GM12872 (cell line): Measurements from ENCODE around the gene WDR18.

ENCODE experiments used
- TF ChIP-seq, protein P1 (sequence below): IDR thresholded peaks from 3 replicates; pipeline ENCODE4 v1.5.1; 2011; ENCODE audit warnings: low read depth, mild to moderate bottlenecking, low read length, moderate library complexity; ENCODE audit not compliant: insufficient read depth

The WDR18 gene, protein sequence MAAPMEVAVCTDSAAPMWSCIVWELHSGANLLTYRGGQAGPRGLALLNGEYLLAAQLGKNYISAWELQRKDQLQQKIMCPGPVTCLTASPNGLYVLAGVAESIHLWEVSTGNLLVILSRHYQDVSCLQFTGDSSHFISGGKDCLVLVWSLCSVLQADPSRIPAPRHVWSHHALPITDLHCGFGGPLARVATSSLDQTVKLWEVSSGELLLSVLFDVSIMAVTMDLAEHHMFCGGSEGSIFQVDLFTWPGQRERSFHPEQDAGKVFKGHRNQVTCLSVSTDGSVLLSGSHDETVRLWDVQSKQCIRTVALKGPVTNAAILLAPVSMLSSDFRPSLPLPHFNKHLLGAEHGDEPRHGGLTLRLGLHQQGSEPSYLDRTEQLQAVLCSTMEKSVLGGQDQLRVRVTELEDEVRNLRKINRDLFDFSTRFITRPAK

DNA sequence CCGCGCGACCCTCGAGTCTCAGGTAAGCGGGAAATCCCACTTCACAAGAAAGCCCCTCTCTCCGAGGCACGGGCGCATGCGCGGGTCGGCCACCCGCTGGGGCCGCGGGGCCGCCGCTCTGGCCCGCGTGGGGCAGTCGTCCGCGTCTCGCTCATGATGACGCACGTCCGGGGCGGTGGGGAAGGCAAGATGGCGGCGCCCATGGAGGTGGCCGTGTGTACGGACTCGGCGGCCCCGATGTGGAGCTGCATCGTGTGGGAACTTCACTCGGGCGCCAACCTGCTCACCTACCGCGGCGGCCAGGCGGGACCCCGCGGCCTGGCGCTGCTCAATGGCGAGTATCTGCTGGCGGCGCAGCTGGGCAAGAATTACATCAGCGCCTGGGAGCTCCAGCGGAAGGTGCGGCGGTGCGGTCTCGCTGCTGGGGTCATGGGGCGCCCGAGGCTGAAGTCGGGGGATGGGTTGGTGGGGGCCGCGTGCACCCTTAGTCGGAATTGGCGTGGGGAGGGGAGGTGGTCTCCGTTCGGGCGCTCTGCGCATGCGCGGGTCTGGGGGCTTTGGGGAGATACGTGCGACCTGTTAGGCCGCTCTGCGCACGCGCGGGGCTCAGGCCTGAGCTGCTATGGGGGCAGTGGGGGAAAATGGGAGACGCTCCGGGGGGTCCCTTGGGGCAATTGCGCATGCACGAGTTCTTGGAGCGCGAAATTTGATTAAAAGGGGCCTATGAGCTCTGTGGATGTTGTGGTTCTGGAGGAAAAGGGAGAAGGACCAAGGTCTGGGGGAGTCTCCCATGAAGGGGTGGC lies at the start of gene WDR18:
TSS of gene WDR18 (plus strand) at position 181 of the 803 bp plus-strand sequence. CDS start at position 190, 9 bp downstream.
- TF ChIP-seq, protein P1, sequence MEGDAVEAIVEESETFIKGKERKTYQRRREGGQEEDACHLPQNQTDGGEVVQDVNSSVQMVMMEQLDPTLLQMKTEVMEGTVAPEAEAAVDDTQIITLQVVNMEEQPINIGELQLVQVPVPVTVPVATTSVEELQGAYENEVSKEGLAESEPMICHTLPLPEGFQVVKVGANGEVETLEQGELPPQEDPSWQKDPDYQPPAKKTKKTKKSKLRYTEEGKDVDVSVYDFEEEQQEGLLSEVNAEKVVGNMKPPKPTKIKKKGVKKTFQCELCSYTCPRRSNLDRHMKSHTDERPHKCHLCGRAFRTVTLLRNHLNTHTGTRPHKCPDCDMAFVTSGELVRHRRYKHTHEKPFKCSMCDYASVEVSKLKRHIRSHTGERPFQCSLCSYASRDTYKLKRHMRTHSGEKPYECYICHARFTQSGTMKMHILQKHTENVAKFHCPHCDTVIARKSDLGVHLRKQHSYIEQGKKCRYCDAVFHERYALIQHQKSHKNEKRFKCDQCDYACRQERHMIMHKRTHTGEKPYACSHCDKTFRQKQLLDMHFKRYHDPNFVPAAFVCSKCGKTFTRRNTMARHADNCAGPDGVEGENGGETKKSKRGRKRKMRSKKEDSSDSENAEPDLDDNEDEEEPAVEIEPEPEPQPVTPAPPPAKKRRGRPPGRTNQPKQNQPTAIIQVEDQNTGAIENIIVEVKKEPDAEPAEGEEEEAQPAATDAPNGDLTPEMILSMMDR = no peak

DNA sequence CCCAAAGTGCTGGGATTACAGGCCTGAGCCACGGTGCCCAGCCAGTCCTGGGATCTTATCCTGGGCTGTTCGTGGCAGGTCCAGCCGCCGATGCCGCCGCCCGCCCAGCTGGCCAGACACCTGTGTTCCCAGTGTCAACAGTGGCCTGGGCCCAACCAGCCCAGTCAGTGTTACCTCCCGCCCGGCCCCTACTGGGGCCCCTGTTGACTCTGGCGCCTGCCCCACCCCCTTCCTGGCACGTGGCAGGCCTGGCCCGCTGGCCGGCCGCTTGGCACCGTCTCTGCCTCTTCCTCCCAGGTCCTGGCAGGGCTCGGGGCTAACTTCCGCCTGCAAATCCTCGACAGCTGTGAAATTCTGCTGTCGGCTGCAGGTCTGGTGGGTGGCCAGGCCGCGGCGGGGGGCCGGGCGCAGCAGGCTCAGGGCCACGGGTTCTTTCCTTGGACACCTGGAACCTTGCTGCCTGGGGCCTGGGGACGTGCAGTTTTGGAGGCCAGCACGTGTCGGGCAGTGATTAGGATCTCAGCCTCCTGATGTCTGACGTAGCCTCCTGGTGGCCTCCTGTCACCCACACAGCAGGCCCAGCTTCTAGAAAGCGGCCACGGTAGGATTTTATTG lies 49.2 kb upstream of the WDR18 start:
- TF ChIP-seq, protein P1 = no peak

DNA sequence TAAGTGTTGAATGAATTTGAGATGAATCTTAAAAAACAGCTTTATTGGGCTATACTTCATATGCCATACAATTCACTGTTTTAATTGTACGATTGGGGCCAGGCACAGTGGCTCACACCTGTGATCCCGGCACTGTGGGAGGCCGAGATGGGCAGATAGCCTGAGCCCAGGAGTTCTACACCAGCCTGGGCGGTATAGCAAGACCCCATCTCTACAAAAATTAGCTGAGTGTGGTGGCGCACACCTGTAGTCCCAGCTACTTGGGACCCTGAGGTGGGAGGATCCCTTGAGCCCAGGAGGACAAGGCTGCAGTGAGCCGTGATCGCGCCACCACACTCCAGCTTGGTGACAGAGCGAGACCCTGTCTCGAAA lies 48.0 kb upstream of the WDR18 start:
- TF ChIP-seq, protein P1 = no peak

GRCh38 chr19:937259-937694 lies 46.9 kb upstream of the WDR18 start:
- TF ChIP-seq, protein P1 = no peak

DNA sequence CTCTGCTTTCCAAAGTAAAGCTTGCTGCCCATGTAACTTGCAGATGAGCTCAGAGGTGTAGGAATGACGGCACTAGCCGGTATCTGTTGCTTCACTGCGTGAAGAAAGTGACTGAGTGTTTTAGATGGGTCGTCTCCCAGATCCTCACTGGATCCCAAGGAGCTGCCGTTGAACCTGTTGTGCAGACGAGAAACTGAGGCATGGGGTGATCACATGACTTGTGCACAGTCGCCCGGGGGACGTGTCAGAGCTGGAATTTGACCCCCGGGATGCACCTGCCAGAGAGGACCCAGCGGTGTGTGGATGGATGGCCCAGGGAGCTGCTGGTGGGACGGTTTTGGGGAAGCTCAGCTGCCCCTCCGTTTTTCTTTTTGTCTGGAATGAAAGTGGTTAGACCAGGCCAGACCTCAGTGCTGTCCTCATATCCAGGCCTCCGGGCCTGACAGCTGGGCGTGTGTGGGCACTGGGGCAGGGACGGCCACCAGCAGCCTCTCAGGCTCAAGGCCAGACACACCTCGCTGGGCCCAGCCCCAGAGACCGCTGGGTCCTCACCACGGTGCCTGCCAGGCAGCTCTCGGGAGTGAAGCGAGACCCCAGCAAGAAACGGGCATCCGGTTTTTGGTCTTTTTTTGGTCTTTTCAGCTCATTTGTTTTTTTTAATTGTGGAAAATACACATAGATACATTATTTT lies 45.8 kb upstream of the WDR18 start:
- TF ChIP-seq, protein P1 = no peak

DNA sequence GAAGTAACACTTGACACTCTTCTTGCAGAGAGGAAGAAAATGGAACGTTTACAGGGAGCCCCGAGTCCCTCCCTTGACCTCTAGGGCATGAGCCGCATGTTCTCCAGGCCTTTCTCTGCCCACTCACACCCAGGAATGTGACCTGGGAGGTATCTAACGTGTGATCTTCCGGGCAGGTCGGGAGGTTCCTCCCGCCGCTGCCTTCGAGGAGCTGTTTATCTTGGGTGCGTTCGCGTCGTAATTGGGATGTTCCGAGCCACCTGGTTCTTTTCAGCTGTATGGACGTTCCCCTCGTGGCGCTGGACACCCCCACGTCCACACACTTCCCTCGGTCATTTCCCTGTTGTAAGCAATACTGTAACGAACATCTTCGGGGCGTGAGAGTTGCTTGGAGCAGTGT lies 44.7 kb upstream of the WDR18 start:
- TF ChIP-seq, protein P1 = no peak
